Pancreas (tissue), 10 donors: Measurements from ENCODE around the gene BATF. TPM values are rescaled to one million over a fixed set of nuclear protein-coding genes. Genes with fewer than 3 reads are reported as not detected.

ENCODE experiments used
- ATAC-seq, 4 donors: fragments of 200-7000 bp; cut with Tn5 transposase; one replicate each; pipeline versions ENCODE4 v1.8.0 to v1.9.1; 2020; ENCODE audit warnings: mild to moderate bottlenecking in 4 of 4, moderate library complexity in 4 of 4
- DNase-seq, 6 donors: peaks; one replicate each; pipeline ENCODE4 v3.0.0-alpha.2; 2020
- FAIRE-seq: peaks from 2 replicates; lab custom pipeline; 2012; peaks lifted over from hg19 to GRCh38; lab: Jason Lieb, UNC
- H3K27ac ChIP-seq, 4 donors: fragments of 200-600 bp; sonication (generic); 1 replicate in 3 of 4; 2 replicates in 1 of 4; pipeline versions ENCODE4 v1.5.0 to v1.8.0; 2020
- H3K27me3 ChIP-seq, 4 donors: fragments of 200-600 bp; one replicate each; pipeline ENCODE4 v1.8.0; 2021
- H3K36me3 ChIP-seq, 3 donors: fragments of 200-600 bp; sonication (generic) in 1 of 3; one replicate each; pipeline versions ENCODE4 v1.5.0 to v1.8.0; 2020 to 2021
- H3K4me1 ChIP-seq, 3 donors: fragments of 200-600 bp; one replicate each; pipeline ENCODE4 v1.8.0; 2021
- H3K4me3 ChIP-seq, 4 donors: fragments of 200-600 bp; sonication (generic) in 2 of 4; one replicate each; pipeline versions ENCODE4 v1.5.0 to v1.8.0; 2020 to 2021
- H3K9me3 ChIP-seq, 4 donors: fragments of 200-600 bp; one replicate each; pipeline ENCODE4 v1.8.0; 2021
- CTCF ChIP-seq, 4 donors: fragments of 200-600 bp; sonication (generic) in 3 of 4; IDR thresholded peaks; one replicate each; pipeline versions ENCODE4 v1.5.0 to v1.8.0; 2021; ENCODE audit warnings: antibody characterized with exemption in 4 of 4
- WGBS, 2 donors: extraction: QIAGEN DNeasy Blood & Tissue Kit; methylation state at CpG; one replicate each; pipeline ENCODE4 v1.1.7; 2013; 5-methylcytosine and 5-hydroxymethylcytosine counted together
- intact Hi-C, 3 donors: fragments of 100-400 bp; cut with DNase I; formaldehyde crosslinking; loops; one replicate each; pipeline versions ENCODE4 v1.11.1 to v1.14.2; 2022
- polyA plus RNA-seq, 2 donors: library from polyadenylated mRNA; stranded (reverse); fragments of 200-250 nt; gene quantifications; one replicate each; pipeline ENCODE4 v1.2.3, GENCODE V29; 2013
- total RNA-seq, 6 donors: library from RNA; stranded (reverse); fragmentation: NEBNext Ultra II Directional in 4 of 6; extraction: Animal tissue kit (Norgen Biotek cat#: 25700) in 4 of 6; gene quantifications; one replicate each; pipeline versions ENCODE4 v1.2.1 to v1.2.4, GENCODE V29; 2021 to 2023
- donor health status: healthy with polysubstance abuse.
- donor health status: DM: no; HTN: no; CAD: no; lungs with moderate emphysema.
- donor health status: DM: no; HTN: no; CAD: no.
- donor health status: control.
- donor health status: control.
- donor health status: Bipolar disorder and iron deficiency.
- donor health status: DM: yes; HTN: yes; CAD: no.
- donor health status: DM: no; HTN: no; CAD: no.
- donor health status: DM: no; HTN: no; CAD: no.
- donor health status: DM: yes; HTN: yes; CAD: no.

Gene BATF
- total and polyA plus RNA-seq, 8 donors = 0.28 to 1.7 (median 0.98) TPM; not detected in 1

- WGBS, 2 donors = 90 to 92% methylated on average over 3 of the region's 3 CpGs
- Histone ChIP-seq H3K4me1 (no peaks in the 10 kb centered on the region), H3K36me3 (no peaks in the 10 kb centered on the region), H3K27me3 (no peaks in the 10 kb centered on the region), H3K4me3 (no peak overlapping the region), H3K9me3 (no peaks in the 10 kb centered on the region), H3K27ac (no peak overlapping the region)
- ATAC-seq (no peak), FAIRE-seq (no peak), DNase-seq (no peak)
- intact Hi-C loops = no loop called here
- no peak for TF ChIP-seq CTCF (IDR thresholded peaks at IDR 0.05)
Measured at GRCh38 chr14:75595226-75595625, 73.0 kb downstream of the BATF start.

Other genes with a start within 250 kb of the BATF start
- 100 to 1,000 TPM in 2 of 6 donors, 10 to 100 TPM in 4; 56.4 to 209 (median 81.4) TPM for gene FOS, start 243.6 kb upstream of the BATF start, total RNA-seq
- 100 to 1,000 TPM; 103 to 303 TPM for gene FOS, start 243.6 kb upstream of the BATF start, polyA plus RNA-seq
- gene JDP2, start 94.4 kb upstream of the BATF start, total RNA-seq = 10 to 100 TPM in 3 of 6 donors, 1 to 10 TPM in 3; 6.6 to 25.8 (median 9.7) TPM
- gene JDP2, start 94.4 kb upstream of the BATF start, polyA plus RNA-seq = 10 to 100 TPM; 12.5 to 13.1 TPM
- gene FLVCR2, start 56.2 kb downstream of the BATF start, total RNA-seq = 1 to 10 TPM; 1.3 to 6.3 (median 2.9) TPM
- gene FLVCR2, start 56.2 kb downstream of the BATF start, polyA plus RNA-seq = under 1 TPM; 0.33 to 0.42 TPM
- gene ERG28, start 138.4 kb downstream of the BATF start, total RNA-seq = 1 to 10 TPM; 4.2 to 9.5 (median 6.5) TPM
- 10 to 100 TPM in 1 of 2 donors, 1 to 10 TPM in 1; 9.7 to 13.2 TPM for gene ERG28, start 138.4 kb downstream of the BATF start, polyA plus RNA-seq
- 10 to 100 TPM; 11.0 to 22.6 (median 13.8) TPM for gene TTLL5, start 138.8 kb downstream of the BATF start, total RNA-seq
- gene TTLL5, start 138.8 kb downstream of the BATF start, polyA plus RNA-seq = 1 to 10 TPM; 7.6 to 8.1 TPM